DND-41 (cell line): Measurements from ENCODE around the gene TXLNB.

Experiments
- EZH2 ChIP-seq: IDR thresholded peaks from 3 replicates; pipeline ENCODE4 v1.6.1; 2012; ENCODE audit warnings: borderline replicate concordance, low read depth, mild to moderate bottlenecking, moderate library complexity, low read length, inconsistent platforms; ENCODE audit not compliant: severe bottlenecking
- TF ChIP-seq, protein P1 (sequence below): IDR thresholded peaks from 2 replicates; pipeline ENCODE4 v1.5.1; 2012; ENCODE audit warnings: borderline replicate concordance, low read length, moderate library complexity, mild to moderate bottlenecking; ENCODE audit not compliant: poor library complexity, severe bottlenecking; ENCODE audit errors: extremely low read depth

DNA sequence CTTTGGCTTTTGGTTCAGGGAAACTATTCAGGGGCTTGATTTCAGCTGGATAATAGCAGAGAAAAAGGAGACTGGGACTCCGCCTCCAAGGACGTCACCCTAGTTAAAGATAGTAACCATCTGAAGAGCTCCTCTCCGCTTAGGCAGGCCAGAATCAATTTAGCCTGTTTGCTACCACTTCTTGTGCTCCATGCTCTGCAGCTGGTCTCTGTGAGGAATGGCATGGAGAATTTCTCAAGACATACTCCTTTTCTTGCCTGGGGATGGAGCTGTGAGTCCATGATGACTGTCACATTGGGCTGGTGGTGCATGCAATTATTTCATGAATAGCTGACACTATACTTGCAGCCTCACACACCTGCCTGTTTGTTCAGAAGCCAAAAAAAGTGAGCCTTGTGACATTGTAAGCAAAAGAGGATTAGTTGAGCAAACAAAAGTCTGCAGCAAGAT, 61.4 kb downstream of the TXLNB start:
- TF ChIP-seq, protein P1, sequence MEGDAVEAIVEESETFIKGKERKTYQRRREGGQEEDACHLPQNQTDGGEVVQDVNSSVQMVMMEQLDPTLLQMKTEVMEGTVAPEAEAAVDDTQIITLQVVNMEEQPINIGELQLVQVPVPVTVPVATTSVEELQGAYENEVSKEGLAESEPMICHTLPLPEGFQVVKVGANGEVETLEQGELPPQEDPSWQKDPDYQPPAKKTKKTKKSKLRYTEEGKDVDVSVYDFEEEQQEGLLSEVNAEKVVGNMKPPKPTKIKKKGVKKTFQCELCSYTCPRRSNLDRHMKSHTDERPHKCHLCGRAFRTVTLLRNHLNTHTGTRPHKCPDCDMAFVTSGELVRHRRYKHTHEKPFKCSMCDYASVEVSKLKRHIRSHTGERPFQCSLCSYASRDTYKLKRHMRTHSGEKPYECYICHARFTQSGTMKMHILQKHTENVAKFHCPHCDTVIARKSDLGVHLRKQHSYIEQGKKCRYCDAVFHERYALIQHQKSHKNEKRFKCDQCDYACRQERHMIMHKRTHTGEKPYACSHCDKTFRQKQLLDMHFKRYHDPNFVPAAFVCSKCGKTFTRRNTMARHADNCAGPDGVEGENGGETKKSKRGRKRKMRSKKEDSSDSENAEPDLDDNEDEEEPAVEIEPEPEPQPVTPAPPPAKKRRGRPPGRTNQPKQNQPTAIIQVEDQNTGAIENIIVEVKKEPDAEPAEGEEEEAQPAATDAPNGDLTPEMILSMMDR: peak; percentile 32
- no peak for TF ChIP-seq EZH2
